Medulla oblongata (tissue), 1 donor: ENCODE data around the gene GYPC.

Experiments used
- DNase-seq: peaks from one replicate; pipeline ENCODE4 v3.0.0-alpha.2; 2015; ENCODE audit errors: extremely low spot score

The GYPC gene

GRCh38 chr2:126729896-126730295, 73.9 kb downstream of the GYPC start:
- DNase-seq = no peak

GRCh38 chr2:126730655-126731054, 74.7 kb downstream of the GYPC start:
- no peak for DNase-seq

- DNase-seq = no peak
These were observed 75.4 kb downstream of the GYPC start for GRCh38 chr2:126731353-126731752.

- DNase-seq = no peak
These were observed 76.8 kb downstream of the GYPC start for GRCh38 chr2:126732682-126733245.

- DNase-seq = no peak
These were observed 77.8 kb downstream of the GYPC start for GRCh38 chr2:126733795-126734194.

GRCh38 chr2:126736133-126736874, 80.3 kb downstream of the GYPC start:
- DNase-seq = no peak

GRCh38 chr2:126739141-126739540, 83.2 kb downstream of the GYPC start:
- no peak for DNase-seq

GRCh38 chr2:126744640-126745039, 88.7 kb downstream of the GYPC start:
- DNase-seq = no peak
